ENCODE data around the gene PRKCH.

GRCh38 chr14:61420326-61420725, 98.9 kb downstream of the PRKCH start:
- TF ChIP-seq CTCF (IDR thresholded peaks at IDR 0.05) (no peak), POLR2A (IDR thresholded peaks at IDR 0.05) (no peak)
